ENCODE results near the gene C1QTNF8. TPM values are rescaled to one million over a fixed set of nuclear protein-coding genes. Genes with fewer than 3 reads are reported as not detected.

Gene C1QTNF8
- total RNA-seq, 1 experiment from 2014 or later = not detected

DNA sequence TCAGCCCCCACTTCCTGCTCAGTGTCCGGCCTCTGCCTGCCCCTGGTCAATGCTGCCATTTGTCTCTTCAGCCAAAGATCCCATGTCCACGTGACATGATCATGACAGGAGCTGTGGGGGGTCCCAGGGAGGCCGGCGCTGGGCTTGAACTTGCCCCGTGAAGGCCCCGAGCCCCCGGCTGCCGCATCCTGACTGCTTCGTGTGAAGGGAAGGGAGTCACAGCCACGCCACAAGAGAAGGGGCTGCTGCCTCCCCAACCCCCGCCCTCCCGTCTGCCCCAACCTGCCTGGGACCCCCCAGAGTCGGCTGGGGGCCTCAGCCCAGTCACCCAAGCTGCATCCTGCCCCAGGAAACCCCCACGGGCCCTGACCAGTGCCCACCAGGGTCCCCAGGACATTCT lies 37.8 kb downstream of the C1QTNF8 start:
- no peak overlapping the region for H3K14ac ChIP-seq (ENCODE audit: insufficient read depth, low read length)
- H3K23me2 ChIP-seq (ENCODE audit: insufficient read length, low read depth, low read length, poor library complexity, severe bottlenecking) = no peaks in the 10 kb centered on the region
- H4K5ac ChIP-seq (ENCODE audit: insufficient read length, low read depth, low read length) = no peak overlapping the region
- H3K18ac ChIP-seq (ENCODE audit: insufficient read length, low read depth, low read length) = no peak overlapping the region
- H3T11ph ChIP-seq (ENCODE audit: low read length) = no peak overlapping the region
- no peaks in the 10 kb centered on the region for H3K9me3 ChIP-seq (ENCODE audit: control insufficient read depth, low read depth, low read length)
- no peaks in the 10 kb centered on the region for H3K79me2 ChIP-seq (ENCODE audit: insufficient read depth, low read length)
- H3K23ac ChIP-seq (ENCODE audit: insufficient read length, low read depth, low read length) = no peak overlapping the region
- no CpG with 5 or more reads among the region's 14 CpGs for WGBS (ENCODE audit: extremely low coverage, insufficient read length, low lambda C conversion rate)
- no peak overlapping the region for H3K4ac ChIP-seq (ENCODE audit: low read depth, low read length)
- Mint-ChIP-seq H3K9me3 (peaks cover 5 to 7% of the 10 kb centered on the region in 2 experiments), H3K4me1 (0 out of 4 replicates have a peak, but pooled peaks cover 0 to 2% of the 10 kb centered on the region in 2 experiments), H3K27ac (no peak overlapping the region), H3K36me3 (ENCODE audit: insufficient read depth in 1 of 3, low read depth in 3 of 3) (peaks cover 2 to 5% (median 4%) of the 10 kb centered on the region in 3 experiments; a peak in 5 of 7 replicates), H3K4me3 (no peak overlapping the region), H3K27me3 (ENCODE audit: low read depth) (peaks cover 13% of the 10 kb centered on the region)
- H3K4me1 ChIP-seq (ENCODE audit: insufficient read depth, low read length) = no peaks in the 10 kb centered on the region
- no peaks in the 10 kb centered on the region for H3K27me3 ChIP-seq (ENCODE audit: insufficient read depth, low read length)
- no peak overlapping the region for H3K4me2 ChIP-seq (ENCODE audit: insufficient read depth, insufficient read length, low read length)
- H4K20me1 ChIP-seq (ENCODE audit: control insufficient read depth, insufficient read depth, insufficient read length) = no peaks in the 10 kb centered on the region
- H2BK120ac ChIP-seq (ENCODE audit: low read depth, low read length, poor library complexity, severe bottlenecking) = no peak overlapping the region
- no peak overlapping the region for H2BK12ac ChIP-seq (ENCODE audit: insufficient read length, low read depth, low read length)
- H3K27ac ChIP-seq (ENCODE audit: insufficient read length, low read depth, low read length) = no peak overlapping the region
- TF ChIP-seq, protein P1, sequence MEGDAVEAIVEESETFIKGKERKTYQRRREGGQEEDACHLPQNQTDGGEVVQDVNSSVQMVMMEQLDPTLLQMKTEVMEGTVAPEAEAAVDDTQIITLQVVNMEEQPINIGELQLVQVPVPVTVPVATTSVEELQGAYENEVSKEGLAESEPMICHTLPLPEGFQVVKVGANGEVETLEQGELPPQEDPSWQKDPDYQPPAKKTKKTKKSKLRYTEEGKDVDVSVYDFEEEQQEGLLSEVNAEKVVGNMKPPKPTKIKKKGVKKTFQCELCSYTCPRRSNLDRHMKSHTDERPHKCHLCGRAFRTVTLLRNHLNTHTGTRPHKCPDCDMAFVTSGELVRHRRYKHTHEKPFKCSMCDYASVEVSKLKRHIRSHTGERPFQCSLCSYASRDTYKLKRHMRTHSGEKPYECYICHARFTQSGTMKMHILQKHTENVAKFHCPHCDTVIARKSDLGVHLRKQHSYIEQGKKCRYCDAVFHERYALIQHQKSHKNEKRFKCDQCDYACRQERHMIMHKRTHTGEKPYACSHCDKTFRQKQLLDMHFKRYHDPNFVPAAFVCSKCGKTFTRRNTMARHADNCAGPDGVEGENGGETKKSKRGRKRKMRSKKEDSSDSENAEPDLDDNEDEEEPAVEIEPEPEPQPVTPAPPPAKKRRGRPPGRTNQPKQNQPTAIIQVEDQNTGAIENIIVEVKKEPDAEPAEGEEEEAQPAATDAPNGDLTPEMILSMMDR (conservative IDR thresholded peaks at IDR 0.05) = no peak
- no peaks in the 10 kb centered on the region for H3K79me1 ChIP-seq (ENCODE audit: insufficient read depth, low read depth, low read length, poor library complexity, severe bottlenecking)
- no peak overlapping the region for H3K9ac ChIP-seq (ENCODE audit: extremely low read depth, insufficient read length, low read length)
- DNase-seq = no peak
- no peak overlapping the region for H3K56ac ChIP-seq (ENCODE audit: insufficient read length, low read depth, low read length)
- no peak overlapping the region for H2BK20ac ChIP-seq (ENCODE audit: low read depth, low read length, poor library complexity, severe bottlenecking)
- H2BK15ac ChIP-seq (ENCODE audit: low read depth, low read length) = no peak overlapping the region
- no peak overlapping the region for H2BK5ac ChIP-seq (ENCODE audit: insufficient read length, low read length)
- H2AFZ ChIP-seq (ENCODE audit: low read length) = no peak overlapping the region
- no peak overlapping the region for H4K91ac ChIP-seq (ENCODE audit: insufficient read length, low read depth, low read length)
- no peak overlapping the region for H2AK5ac ChIP-seq (ENCODE audit: insufficient read length, low read length)
- no peak overlapping the region for H4K8ac ChIP-seq (replicated peaks; ENCODE audit: insufficient read length, low read depth, low read length)
